DND-41 (cell line): ENCODE results near the gene ZFAND6.

Experiments used
- CTCF ChIP-seq: IDR thresholded peaks from 2 replicates; pipeline ENCODE4 v1.5.1; 2012; ENCODE audit warnings: borderline replicate concordance, low read length, moderate library complexity, mild to moderate bottlenecking; ENCODE audit not compliant: poor library complexity, severe bottlenecking; ENCODE audit errors: extremely low read depth
- EZH2 ChIP-seq: IDR thresholded peaks from 3 replicates; pipeline ENCODE4 v1.6.1; 2012; ENCODE audit warnings: borderline replicate concordance, low read depth, mild to moderate bottlenecking, moderate library complexity, low read length, inconsistent platforms; ENCODE audit not compliant: severe bottlenecking

GRCh38 chr15:80068578-80068977 lies 9.1 kb downstream of the ZFAND6 start:
- TF ChIP-seq CTCF (no peak), EZH2 (no peak)
